DND-41 (cell line): ENCODE results near the gene FAR2.

Source experiments
- ATAC-seq: fragments of 200-7000 bp; cut with Tn5 transposase; 3 replicates; pipeline ENCODE4 v1.9.1; 2021; ENCODE audit warnings: low read depth; ENCODE audit not compliant: insufficient read depth
- DNase-seq: peaks from one replicate; pipeline ENCODE4 v3.0.0-alpha.2; 2020
- H2AFZ ChIP-seq: 2 replicates; pipeline ENCODE4 v1.6.0; 2012; ENCODE audit warnings: low read depth, low read length
- H3K27ac ChIP-seq: 2 replicates; pipeline ENCODE4 v1.5.1; 2012; ENCODE audit warnings: low read length, inconsistent platforms
- H3K27me3 ChIP-seq: fragments of 200-600 bp; sonication (generic); 2 replicates; pipeline ENCODE4 v1.6.0; 2012; ENCODE audit warnings: low read length, mild to moderate bottlenecking, inconsistent platforms; ENCODE audit not compliant: insufficient read depth, poor library complexity
- H3K36me3 ChIP-seq: 2 replicates; pipeline ENCODE4 v1.5.1; 2012; ENCODE audit warnings: low read length, inconsistent platforms; ENCODE audit not compliant: insufficient read depth
- H3K4me1 ChIP-seq: 2 replicates; pipeline ENCODE4 v1.5.1; 2012; ENCODE audit warnings: mild to moderate bottlenecking, low read length; ENCODE audit not compliant: insufficient read depth
- H3K4me2 ChIP-seq: 2 replicates; pipeline ENCODE4 v1.6.0; 2012; ENCODE audit warnings: mild to moderate bottlenecking, moderate library complexity, low read length, inconsistent platforms; ENCODE audit not compliant: insufficient read depth
- H3K4me3 ChIP-seq, 2 experiments: fragments of 200-600 bp in 1 of 2; shearing (Covaris generic) in 1 of 2; 2 replicates each; pipeline ENCODE4 v1.5.1; 2012 to 2016; ENCODE audit warnings: inconsistent platforms in 2 of 2, low read length in 2 of 2, mild to moderate bottlenecking in 2 of 2, low read depth in 1 of 2, moderate library complexity in 1 of 2
- H3K79me2 ChIP-seq: 2 replicates; pipeline ENCODE4 v1.6.0; 2012; ENCODE audit warnings: low read length, inconsistent platforms; ENCODE audit not compliant: insufficient read depth
- H3K9ac ChIP-seq: 2 replicates; pipeline ENCODE4 v1.6.0; 2012; ENCODE audit warnings: low read depth, mild to moderate bottlenecking, inconsistent platforms, low read length, moderate library complexity
- H3K9me3 ChIP-seq: 2 replicates; pipeline ENCODE4 v1.5.1; 2012; ENCODE audit warnings: low read length, moderate library complexity, mild to moderate bottlenecking, inconsistent platforms; ENCODE audit not compliant: insufficient read depth, severe bottlenecking
- H4K20me1 ChIP-seq: 2 replicates; pipeline ENCODE4 v1.6.0; 2012; ENCODE audit warnings: low read length; ENCODE audit not compliant: insufficient read depth
- EZH2 ChIP-seq: IDR thresholded peaks from 3 replicates; pipeline ENCODE4 v1.6.1; 2012; ENCODE audit warnings: borderline replicate concordance, low read depth, mild to moderate bottlenecking, moderate library complexity, low read length, inconsistent platforms; ENCODE audit not compliant: severe bottlenecking
- TF ChIP-seq, protein P1 (sequence below): IDR thresholded peaks from 2 replicates; pipeline ENCODE4 v1.5.1; 2012; ENCODE audit warnings: borderline replicate concordance, low read length, moderate library complexity, mild to moderate bottlenecking; ENCODE audit not compliant: poor library complexity, severe bottlenecking; ENCODE audit errors: extremely low read depth

FAR2 gene

DNA sequence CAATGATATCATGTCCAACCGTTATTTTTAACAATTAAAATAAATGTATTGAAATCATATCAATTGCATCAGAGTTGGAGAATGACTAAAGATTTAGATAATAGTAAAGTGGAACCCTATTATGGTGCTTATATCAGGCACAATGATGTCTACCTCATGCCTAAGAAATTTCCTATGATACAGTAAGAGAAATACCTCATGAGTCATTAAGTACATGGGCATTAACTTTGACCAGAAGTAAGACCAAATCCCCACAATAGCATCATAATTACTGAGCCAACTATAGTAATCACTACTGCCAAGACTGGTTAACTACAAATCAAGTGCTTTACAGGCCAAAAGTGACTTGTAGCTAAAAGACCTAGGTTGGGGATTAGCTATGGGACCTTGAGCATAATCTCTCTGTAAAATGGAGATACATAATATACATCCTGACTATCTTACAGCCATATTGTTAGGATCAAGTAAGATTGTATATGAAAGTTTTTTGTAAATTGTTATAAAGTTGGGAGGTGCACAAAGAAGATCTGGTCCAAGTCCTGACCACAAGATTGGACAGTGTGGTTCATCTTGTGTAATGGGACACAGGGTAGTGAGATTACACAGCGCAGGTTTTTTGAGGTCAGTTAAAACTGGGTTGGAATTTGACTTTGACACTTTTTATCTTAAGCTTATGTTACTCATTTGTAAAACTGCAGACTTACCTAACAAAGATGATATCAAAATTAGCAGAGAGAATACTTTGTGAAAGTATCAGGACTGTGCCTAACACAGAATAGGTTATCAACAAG lies 171.4 kb downstream of the FAR2 start:
- no peak overlapping the region for H3K27ac ChIP-seq
- H2AFZ ChIP-seq, result no peak overlapping the region
- peaks cover 19% of the 10 kb centered on the region for H3K36me3 ChIP-seq
- H3K27me3 ChIP-seq, result no peaks in the 10 kb centered on the region
- no peak overlapping the region for H3K9ac ChIP-seq
- H3K4me1 ChIP-seq, result peaks cover 4% of the 10 kb centered on the region
- no peaks in the 10 kb centered on the region for H3K79me2 ChIP-seq
- peaks cover 9% of the 10 kb centered on the region for H3K9me3 ChIP-seq
- TF ChIP-seq, protein P1, sequence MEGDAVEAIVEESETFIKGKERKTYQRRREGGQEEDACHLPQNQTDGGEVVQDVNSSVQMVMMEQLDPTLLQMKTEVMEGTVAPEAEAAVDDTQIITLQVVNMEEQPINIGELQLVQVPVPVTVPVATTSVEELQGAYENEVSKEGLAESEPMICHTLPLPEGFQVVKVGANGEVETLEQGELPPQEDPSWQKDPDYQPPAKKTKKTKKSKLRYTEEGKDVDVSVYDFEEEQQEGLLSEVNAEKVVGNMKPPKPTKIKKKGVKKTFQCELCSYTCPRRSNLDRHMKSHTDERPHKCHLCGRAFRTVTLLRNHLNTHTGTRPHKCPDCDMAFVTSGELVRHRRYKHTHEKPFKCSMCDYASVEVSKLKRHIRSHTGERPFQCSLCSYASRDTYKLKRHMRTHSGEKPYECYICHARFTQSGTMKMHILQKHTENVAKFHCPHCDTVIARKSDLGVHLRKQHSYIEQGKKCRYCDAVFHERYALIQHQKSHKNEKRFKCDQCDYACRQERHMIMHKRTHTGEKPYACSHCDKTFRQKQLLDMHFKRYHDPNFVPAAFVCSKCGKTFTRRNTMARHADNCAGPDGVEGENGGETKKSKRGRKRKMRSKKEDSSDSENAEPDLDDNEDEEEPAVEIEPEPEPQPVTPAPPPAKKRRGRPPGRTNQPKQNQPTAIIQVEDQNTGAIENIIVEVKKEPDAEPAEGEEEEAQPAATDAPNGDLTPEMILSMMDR, result no peak
- TF ChIP-seq EZH2, result no peak
- DNase-seq (no peak), ATAC-seq (no peak)
- no peak overlapping the region for H3K4me2 ChIP-seq
- H3K4me3 ChIP-seq, result no peak overlapping the region
- no peaks in the 10 kb centered on the region for H4K20me1 ChIP-seq

DNA sequence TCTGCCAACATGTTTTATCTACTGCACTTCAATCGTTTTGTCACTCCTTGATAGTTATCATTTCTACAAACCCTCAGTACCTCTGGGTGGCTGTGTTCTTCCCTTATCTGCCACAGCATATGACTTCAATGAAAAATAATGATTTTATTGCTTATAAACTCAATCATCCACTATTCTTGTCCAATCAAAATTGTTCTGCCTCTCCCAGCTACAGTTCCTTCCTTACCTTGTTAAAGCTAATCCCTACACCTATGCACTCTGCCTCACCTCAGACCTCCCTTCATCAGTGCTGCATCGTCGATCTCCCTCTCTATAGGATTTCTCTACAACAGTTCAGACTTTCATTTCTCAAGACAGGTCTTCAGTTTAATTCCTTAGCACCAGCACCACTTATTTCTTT lies 173.1 kb downstream of the FAR2 start:
- no peak overlapping the region for H3K9ac ChIP-seq
- peaks cover 19% of the 10 kb centered on the region for H3K36me3 ChIP-seq
- H2AFZ ChIP-seq, result no peak overlapping the region
- TF ChIP-seq, protein P1, result no peak
- no peak for TF ChIP-seq EZH2
- H3K4me3 ChIP-seq, result no peak overlapping the region
- H3K79me2 ChIP-seq, result no peaks in the 10 kb centered on the region
- ATAC-seq (no peak), DNase-seq (no peak)
- no peak overlapping the region for H3K27ac ChIP-seq
- no peaks in the 10 kb centered on the region for H3K27me3 ChIP-seq
- no peaks in the 10 kb centered on the region for H4K20me1 ChIP-seq
- no peak overlapping the region for H3K4me2 ChIP-seq
- peaks cover 4% of the 10 kb centered on the region for H3K4me1 ChIP-seq
- peaks cover 9% of the 10 kb centered on the region for H3K9me3 ChIP-seq

DNA sequence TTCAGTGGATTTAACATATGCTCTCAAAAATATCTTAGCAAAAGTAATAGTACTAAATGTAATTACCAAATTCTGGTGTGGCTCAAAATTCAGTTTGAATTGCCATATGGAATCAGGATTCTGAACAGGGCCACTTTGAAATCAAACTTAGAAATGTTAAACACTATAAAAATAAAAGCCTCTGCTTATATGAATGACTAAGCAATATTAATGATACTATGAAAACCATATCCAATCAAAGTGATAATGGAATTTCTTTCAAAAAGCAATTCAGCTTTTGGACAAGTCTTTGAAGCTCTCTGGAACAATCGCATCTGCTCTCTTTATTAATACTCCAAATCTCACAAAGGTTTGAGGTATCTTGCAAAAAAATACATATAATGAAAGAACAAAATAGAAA lies 180.3 kb downstream of the FAR2 start:
- Histone ChIP-seq H3K4me3 (no peak overlapping the region), H4K20me1 (no peaks in the 10 kb centered on the region), H3K4me1 (no peaks in the 10 kb centered on the region), H3K36me3 (peaks cover 8% of the 10 kb centered on the region; the same call in 1 of the 2 replicates), H3K27ac (no peak overlapping the region), H3K9me3 (no peaks in the 10 kb centered on the region), H3K27me3 (no peaks in the 10 kb centered on the region), H3K4me2 (no peak overlapping the region), H2AFZ (no peak overlapping the region), H3K9ac (no peak overlapping the region), H3K79me2 (no peaks in the 10 kb centered on the region)
- ATAC-seq (no peak), DNase-seq (no peak)
- TF ChIP-seq, protein P1, result no peak
- no peak for TF ChIP-seq EZH2

DNA sequence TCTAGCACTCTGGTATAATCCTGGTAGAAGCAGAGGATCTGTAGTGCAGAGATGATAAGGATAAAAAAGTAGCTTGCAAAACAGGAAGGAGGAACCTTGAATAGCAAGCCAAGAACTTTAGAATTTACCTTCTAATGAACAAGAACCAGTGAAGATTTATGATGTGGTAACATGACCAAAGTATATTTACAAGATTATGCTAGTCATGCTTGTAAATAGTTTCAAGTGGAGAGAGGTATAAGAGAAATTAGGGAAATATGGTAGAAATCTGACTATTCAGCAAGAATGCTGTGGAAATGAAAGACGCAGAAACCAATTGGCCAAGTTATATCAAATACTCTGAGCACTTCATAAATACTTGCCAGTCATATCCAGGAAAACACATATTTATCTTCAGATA lies 184.1 kb downstream of the FAR2 start:
- H3K36me3 ChIP-seq, result peaks cover 13% of the 10 kb centered on the region

More for the DNA sequence above, 184.1 kb downstream of the FAR2 start:
- no peak overlapping the region for H3K27ac ChIP-seq
- H4K20me1 ChIP-seq, result no peaks in the 10 kb centered on the region
- no peak overlapping the region for H3K9ac ChIP-seq
- no peak overlapping the region for H3K4me3 ChIP-seq
- no peak for DNase-seq
- ATAC-seq, result no peak
- no peaks in the 10 kb centered on the region for H3K79me2 ChIP-seq
- no peak overlapping the region for H2AFZ ChIP-seq
- H3K27me3 ChIP-seq, result no peaks in the 10 kb centered on the region
- H3K9me3 ChIP-seq, result no peaks in the 10 kb centered on the region
- no peak overlapping the region for H3K4me2 ChIP-seq
- no peak for TF ChIP-seq EZH2
- TF ChIP-seq, protein P1, result no peak
- H3K4me1 ChIP-seq, result no peaks in the 10 kb centered on the region
